HG02884 (cell line): ENCODE measurements around the gene PIP5K1A.

ENCODE experiments used
- ATAC-seq: cut with Tn5 transposase; IDR thresholded peaks from one replicate; pipeline ENCODE4 v1.9.1; 2021; ENCODE audit warnings: mild to moderate bottlenecking, moderate library complexity; ENCODE audit not compliant: unreplicated experiment

PIP5K1A gene

GRCh38 chr1:151287341-151287699 lies 89.0 kb downstream of the PIP5K1A start:
- ATAC-seq, result no peak

- no peak for ATAC-seq
These were observed 89.6 kb downstream of the PIP5K1A start for GRCh38 chr1:151287767-151288500.

GRCh38 chr1:151288502-151288901 lies 90.2 kb downstream of the PIP5K1A start:
- no peak for ATAC-seq

GRCh38 chr1:151289080-151289935 lies 91.0 kb downstream of the PIP5K1A start:
- no peak for ATAC-seq

GRCh38 chr1:151289991-151290708 lies 91.8 kb downstream of the PIP5K1A start:
- no peak for ATAC-seq

GRCh38 chr1:151290709-151291303 lies 92.5 kb downstream of the PIP5K1A start:
- ATAC-seq, result no peak

- no peak for ATAC-seq
These were observed 94.1 kb downstream of the PIP5K1A start for GRCh38 chr1:151292207-151293030.

- no peak for ATAC-seq
These were observed 94.7 kb downstream of the PIP5K1A start for GRCh38 chr1:151293093-151293492.

GRCh38 chr1:151294742-151295462 lies 96.5 kb downstream of the PIP5K1A start:
- ATAC-seq, result no peak
